ENCODE measurements around the gene TRIM67.
"Not testable (repeated sequence)": the region's sequence is repeated elsewhere in the genome, so short reads cannot be mapped to it uniquely, and the experiment has no call there.

TRIM67 gene

GRCh38 chr1:231158141-231158540, 3.7 kb upstream of the TRIM67 start:
- DNase-seq (ENCODE audit: low spot score): not testable (repeated sequence)

- no peak for DNase-seq (ENCODE audit: low spot score)
These were observed 2.5 kb upstream of the TRIM67 start for GRCh38 chr1:231159202-231159962.

DNA sequence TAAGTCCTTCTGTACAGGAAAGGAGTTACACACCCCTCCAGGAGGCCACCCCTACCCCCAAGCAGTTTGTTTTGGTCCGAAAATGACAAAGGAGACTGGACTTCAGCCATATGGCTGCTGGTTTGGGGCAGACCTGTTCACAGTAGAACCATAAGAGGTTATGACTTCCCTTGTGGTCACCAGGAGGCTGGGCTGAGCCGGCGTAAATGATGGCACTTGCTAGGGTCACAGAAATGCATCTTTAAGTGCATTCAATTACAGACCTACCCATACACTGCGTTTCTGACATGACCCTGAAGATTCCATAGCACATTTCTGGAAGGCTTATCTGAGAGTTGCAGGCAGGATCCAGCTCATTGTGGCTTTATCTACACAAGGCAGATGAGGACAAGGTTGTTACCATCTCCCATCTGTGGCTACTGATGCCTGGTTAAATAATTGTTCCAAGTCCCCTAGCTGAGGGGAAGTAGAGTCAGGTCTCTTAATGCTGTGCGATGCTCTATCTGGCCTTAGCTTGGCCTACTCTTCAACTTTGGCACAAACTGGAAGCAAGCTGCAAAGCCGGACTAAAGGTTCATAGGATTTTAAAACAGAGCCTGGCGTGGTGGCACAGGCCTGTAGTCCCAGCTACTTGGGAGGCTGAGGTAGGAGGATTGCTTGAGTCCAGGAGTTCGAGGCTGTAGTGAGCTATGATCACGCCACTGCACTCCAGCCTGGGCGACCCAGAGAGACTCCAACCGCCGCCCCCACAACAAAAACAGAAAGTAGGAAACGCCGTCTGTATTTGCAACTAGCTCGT, 1.7 kb upstream of the TRIM67 start:
- no peak for DNase-seq (ENCODE audit: low spot score)

- no peak for DNase-seq (ENCODE audit: low spot score)
These were observed 777 bp upstream of the TRIM67 start for GRCh38 chr1:231160895-231161666.

DNA sequence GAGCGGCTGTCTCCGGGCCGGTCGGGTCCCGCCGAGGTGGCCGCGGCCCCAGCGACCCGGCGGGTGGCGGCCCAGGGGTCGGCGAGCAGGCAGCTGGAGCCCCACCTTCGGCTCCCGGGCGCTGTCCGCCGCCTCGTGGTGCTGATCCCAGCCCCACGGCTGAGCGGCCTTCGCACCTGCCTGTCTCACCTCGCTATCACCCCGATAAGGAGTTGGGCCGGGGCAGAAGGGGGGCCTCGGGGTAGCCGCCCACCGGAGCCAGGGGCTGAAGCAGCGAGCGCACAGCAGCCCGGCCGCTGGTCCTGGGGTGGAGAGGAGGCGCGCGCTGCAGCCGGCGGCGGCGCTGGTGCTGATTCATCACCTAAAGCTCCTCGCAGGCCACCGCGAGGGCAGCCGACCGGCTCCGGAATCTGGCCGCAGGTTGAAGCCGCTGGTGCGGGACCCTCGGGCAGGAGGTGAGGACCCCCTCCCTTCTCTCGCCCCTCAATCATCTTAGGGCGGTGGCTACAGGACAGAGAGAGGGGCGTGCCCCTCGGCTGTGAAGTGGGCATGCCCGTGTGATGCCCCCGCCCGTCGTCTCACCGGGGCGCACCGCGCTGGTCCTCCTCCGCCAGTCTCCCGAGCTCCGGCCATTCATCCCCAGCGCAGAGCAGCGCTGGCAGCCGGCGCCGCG, 575 bp downstream of the TRIM67 start:
- no peak for DNase-seq (ENCODE audit: low spot score)

DNA sequence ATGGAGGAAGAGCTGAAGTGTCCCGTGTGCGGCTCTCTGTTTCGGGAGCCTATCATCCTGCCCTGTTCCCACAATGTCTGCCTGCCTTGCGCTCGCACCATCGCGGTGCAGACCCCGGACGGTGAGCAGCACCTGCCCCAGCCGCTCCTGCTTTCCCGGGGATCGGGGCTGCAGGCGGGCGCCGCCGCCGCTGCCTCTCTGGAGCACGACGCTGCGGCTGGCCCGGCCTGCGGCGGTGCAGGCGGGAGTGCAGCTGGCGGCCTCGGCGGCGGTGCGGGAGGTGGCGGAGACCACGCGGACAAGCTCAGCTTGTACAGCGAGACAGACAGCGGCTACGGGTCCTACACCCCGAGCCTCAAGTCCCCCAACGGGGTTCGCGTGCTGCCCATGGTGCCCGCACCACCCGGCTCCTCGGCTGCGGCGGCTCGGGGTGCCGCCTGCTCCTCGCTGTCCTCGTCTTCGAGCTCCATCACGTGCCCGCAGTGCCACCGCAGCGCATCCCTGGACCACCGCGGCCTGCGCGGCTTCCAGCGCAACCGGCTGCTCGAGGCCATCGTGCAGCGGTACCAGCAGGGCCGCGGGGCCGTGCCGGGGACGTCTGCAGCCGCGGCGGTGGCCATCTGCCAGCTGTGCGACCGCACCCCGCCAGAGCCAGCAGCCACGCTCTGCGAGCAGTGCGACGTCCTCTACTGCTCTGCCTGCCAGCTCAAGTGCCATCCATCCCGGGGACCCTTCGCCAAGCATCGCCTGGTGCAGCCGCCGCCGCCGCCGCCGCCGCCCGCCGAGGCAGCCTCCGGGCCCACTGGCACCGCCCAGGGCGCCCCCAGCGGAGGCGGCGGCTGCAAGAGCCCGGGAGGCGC, 1.3 kb downstream of the TRIM67 start:
- no peak for DNase-seq (ENCODE audit: low spot score)

DNA sequence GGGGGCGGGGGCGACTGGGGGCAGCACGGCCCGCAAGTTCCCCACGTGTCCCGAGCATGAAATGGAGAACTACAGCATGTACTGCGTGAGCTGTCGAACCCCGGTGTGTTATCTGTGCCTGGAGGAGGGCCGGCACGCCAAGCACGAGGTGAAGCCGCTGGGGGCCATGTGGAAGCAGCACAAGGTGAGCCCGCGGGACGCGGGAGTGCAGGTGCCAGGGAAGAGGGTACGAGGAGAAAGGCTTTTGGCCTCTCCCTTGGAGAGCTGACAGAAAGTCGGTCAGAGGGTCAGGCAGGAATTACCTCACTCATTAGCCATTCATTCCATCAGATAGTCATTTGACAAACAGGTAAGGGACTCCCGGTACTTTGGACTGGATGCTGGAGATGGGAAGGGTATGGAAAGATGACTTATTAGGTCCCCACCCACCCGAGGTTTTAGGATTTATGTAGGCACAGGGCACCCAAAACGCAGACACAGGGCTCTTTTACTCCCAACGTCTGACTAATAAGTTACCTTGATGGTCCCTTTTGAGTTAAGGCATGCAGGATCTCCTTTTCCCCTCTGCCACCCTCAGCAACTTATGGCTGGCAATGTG, 2.1 kb downstream of the TRIM67 start:
- DNase-seq (ENCODE audit: low spot score): no peak

DNA sequence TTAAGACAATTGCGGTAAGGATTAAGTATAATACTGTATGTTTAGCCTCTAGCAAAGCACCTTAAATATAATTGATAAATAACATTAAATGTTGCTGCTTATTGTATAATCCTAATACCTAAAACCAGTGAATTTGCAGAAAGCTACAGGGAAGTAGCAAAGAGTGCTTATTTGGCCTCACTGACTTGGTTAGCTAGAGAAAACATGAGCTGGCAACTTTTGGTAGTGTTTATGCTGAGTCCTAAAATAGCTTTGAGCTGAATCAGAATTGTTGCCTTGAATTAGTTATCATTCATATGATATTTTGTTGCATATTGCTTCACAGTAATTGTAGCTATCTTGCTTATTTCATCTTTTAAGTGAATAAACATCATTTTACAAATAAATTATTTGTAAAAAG, 3.5 kb downstream of the TRIM67 start:
- no peak for DNase-seq (ENCODE audit: low spot score)

DNA sequence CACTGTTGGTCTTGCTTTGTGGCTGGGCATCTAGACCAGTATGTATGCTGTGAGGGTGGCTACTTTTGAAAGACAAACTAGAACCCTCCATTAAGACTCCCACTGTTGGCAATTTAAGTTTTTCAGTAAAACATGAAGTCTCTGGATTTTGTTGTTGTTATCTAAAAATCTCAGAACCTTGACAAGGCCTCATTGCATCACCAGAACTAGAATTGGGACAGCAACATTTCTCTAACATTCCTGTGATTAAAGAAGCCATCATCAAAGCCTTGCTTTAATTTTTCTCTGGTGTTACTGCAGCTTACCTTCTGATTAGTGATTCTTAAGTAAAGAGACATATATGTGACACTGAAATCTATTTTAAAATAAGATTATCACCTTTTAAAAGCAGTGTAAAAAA, 4.5 kb downstream of the TRIM67 start:
- DNase-seq (ENCODE audit: low spot score): no peak

DNA sequence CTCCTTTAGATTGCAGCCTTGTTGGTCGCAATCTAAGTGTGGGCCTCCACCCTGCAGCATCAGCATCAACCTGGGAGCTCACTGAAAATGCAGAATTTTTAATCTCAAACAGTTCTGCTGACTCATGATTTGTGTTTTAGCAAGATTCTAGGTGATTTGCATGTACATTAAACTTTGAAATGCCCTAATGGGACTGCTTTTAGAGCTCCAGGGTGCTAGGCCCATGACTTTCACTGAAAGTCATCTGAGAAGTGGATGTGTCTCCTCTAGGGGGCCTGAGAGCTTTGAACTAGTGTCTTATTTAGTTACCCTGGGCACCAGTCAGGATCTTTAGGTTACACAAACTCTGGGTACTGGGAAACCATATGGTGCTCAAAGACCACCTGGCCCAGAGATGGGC, 9.0 kb downstream of the TRIM67 start:
- no peak for DNase-seq (ENCODE audit: low spot score)

DNA sequence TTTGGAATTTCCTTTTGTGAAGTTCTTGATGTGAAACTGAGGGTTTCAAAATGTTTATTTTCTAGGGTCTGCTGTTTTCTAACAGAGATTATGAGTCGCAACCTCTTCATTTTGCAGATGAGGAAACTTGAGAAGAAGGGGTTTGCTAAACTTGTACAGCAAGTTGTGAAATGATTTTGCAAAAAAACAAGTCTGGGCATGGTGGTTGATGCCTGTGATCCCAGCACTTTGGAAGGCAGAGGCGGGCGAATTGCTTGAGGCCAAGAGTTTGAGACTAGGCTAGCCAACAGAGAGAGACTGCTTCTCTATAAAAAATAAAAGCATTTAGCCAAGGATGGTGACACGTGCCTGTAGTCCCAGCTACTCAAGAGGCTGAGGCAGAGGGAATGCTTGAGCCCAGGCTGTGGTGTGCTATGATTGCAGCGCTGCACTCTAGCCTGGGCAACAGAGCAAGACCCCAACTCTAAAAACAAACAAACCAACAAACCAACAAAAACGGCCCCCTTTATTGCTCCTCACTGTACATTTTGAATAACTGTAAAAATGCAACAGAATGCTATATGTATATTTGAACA, 9.9 kb downstream of the TRIM67 start:
- no peak for DNase-seq (ENCODE audit: low spot score)

GRCh38 chr1:231172411-231172810, 10.6 kb downstream of the TRIM67 start:
- no peak for DNase-seq (ENCODE audit: low spot score)

DNA sequence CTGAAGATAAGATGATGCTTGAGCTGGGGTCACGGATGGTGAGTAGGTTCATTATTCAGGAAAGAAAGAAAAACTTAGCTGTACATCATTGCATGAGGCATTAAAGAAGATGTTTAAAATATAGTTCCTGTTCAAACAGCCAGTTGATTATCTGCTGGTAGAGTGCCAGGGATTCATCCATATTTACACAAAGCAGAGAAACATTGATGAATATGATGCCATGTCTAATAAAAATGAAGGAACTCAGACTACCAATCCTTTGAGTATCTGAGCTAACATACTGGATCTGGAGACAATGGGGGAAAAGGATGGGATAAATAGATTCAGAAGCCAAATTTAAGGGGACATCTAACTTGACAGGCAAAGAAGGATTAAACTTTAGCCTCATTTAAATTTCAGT, 14.6 kb downstream of the TRIM67 start:
- no peak for DNase-seq (ENCODE audit: low spot score)

DNA sequence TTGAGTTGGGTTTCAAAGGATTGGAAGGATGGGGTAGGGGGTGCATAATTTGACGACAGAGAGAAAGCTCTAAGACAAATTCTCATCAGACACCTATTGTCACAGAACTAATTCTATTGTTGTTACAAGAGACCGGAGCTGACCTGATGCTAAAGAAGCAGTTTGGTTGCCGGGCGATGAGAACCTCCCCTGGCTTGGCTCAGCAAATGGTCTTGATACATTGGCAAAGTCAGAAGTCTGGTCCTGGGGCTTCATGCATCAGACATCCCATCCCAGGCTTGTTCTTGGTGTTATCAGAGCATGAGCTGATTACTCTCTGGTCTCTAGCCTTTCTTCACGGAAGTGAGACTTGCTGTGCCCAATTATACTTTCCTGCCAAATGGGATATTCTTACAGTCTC, 15.4 kb downstream of the TRIM67 start:
- no peak for DNase-seq (ENCODE audit: low spot score)

GRCh38 chr1:231177936-231178335, 16.1 kb downstream of the TRIM67 start:
- no peak for DNase-seq (ENCODE audit: low spot score)

DNA sequence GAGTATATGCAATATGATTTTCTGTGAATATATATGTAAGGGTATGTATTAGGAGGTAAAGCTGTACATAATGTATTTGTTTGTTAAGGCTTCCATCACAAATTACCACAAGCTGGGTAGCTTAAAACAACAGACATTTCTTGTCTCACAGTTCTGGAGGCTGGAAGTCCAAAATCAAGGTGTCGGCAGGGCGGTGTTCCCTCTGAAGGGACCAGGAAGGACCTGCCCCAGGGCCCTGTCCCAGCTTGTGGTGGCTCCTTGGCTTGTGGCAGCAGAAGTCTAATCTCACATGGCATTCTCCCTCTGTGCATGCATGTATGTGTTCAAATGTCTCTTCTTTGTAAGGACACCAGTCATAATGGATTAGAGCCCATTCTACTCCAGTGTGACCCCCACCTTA, 17.1 kb downstream of the TRIM67 start:
- no peak for DNase-seq (ENCODE audit: low spot score)

GRCh38 chr1:231180034-231180433, 18.2 kb downstream of the TRIM67 start:
- no peak for DNase-seq (ENCODE audit: low spot score)

GRCh38 chr1:231181271-231181670, 19.4 kb downstream of the TRIM67 start:
- no peak for DNase-seq (ENCODE audit: low spot score)

DNA sequence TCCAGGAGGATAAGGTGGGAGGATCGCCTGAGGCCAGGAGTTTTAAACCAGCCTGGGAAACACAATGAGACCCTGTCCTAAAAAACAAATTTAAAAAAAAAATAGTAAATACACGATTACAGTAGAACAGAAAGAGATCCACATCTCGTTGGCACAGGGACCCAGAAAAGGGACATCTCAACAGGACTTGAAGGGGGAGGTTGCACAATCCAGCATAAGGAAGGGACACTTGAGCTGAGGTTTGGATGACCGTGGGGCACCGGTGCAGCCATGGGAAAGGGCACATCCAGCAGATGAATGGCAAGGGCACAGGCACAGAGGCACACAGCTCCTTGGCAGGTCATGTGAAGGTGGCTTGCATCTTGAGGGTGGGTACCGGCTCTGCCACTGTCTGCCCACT, 20.5 kb downstream of the TRIM67 start:
- no peak for DNase-seq (ENCODE audit: low spot score)
